ENCODE results near the gene EPHB2.

- TF ChIP-seq NFIC (IDR thresholded peaks at IDR 0.05) (no peak), FOXM1 (IDR thresholded peaks at IDR 0.05; ENCODE audit: borderline replicate concordance, low read depth) (no peak), EP300 (IDR thresholded peaks at IDR 0.05; ENCODE audit: borderline replicate concordance) (no peak), CEBPB (IDR thresholded peaks at IDR 0.05) (no peak), EGR1 (IDR thresholded peaks at IDR 0.05) (no peak), MAX (IDR thresholded peaks at IDR 0.05) (no peak), RAD21 (IDR thresholded peaks at IDR 0.05; ENCODE audit: low read depth) (no peak), REST (IDR thresholded peaks at IDR 0.05; ENCODE audit: low read depth) (no peak), TAF1 (IDR thresholded peaks at IDR 0.05; ENCODE audit: low read depth) (no peak), CREB1 (IDR thresholded peaks at IDR 0.05; ENCODE audit: low read depth) (no peak), TCF12 (IDR thresholded peaks at IDR 0.05; ENCODE audit: low read depth) (no peak), USF1 (IDR thresholded peaks at IDR 0.05) (no peak), YY1 (IDR thresholded peaks at IDR 0.05; ENCODE audit: low read depth) (no peak)
Observed at GRCh38 chr1:22787636-22788035, 77.0 kb downstream of the EPHB2 start.

Data from Ishikawa (cell line).